GM11168 (cell line): ENCODE data around the gene FILIP1.

Experiments
- in situ Hi-C: fragments of 300-500 bp; cut with MboI; formaldehyde crosslinking; loops from one replicate; pipeline ENCODE4 v1.12.0; 2022; ENCODE audit warnings: low sequenced_read_pairs; ENCODE audit not compliant: unreplicated experiment

FILIP1 gene

GRCh38 chr6:75305573-75305972 is 188.0 kb downstream of the FILIP1 start:
- in situ Hi-C loops, result no loop called here

- in situ Hi-C loops, result no loop called here
These were observed 191.3 kb downstream of the FILIP1 start for GRCh38 chr6:75302280-75302679.

DNA sequence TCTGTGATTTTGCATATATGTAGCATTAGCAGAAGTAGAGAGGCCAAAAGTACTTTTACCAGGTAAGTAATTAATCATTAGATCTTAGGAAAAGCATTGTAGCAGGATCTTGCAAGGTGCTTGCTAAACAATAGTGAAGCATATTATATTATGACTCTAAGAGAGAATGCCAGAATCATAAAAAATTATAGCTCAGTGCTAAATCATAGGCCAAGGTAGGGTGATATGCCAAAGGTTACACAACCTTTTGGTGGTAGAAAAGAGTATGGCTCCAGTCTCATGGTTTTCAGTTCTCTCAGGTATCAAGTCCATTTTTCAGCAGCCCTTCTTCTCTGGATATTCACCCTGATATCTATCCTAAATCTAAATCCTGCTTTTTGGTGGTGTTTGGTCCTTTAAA is 192.1 kb downstream of the FILIP1 start:
- in situ Hi-C loops, result no loop called here

DNA sequence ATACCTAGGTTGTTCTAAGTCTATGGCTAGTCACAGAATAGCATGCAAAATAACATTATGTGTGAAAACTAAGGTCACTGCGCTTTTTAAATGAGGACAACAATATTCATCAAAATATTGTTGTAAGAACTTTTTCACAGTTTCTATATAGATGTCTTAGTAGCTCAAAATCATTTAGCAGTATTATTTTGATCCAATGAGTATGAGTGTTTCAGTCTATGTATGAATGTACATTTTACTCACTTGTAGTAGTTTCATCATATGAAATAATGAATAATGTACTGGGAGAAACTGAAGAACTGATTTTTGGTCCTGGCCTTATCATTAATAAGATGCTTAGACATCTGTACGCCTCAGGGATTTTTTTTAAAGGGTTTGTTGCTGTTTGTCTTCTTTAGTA is 192.5 kb downstream of the FILIP1 start:
- in situ Hi-C loops, result no loop called here

DNA sequence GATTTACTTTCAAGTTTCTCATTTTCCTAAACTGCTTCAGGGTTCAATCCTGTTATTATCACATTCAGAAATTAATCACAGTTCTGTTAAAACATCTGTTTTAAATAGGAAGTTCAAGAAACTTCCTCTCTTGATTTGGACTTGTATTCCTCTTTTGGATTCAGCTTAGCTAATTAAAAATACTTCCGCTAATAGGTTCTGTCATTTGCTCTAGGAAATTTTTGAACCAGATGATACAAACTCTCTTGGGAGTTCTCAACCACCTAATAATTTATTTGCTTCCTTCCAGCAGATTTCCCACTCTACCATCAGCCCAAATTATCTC is 193.1 kb downstream of the FILIP1 start:
- in situ Hi-C loops, result no loop called here

DNA sequence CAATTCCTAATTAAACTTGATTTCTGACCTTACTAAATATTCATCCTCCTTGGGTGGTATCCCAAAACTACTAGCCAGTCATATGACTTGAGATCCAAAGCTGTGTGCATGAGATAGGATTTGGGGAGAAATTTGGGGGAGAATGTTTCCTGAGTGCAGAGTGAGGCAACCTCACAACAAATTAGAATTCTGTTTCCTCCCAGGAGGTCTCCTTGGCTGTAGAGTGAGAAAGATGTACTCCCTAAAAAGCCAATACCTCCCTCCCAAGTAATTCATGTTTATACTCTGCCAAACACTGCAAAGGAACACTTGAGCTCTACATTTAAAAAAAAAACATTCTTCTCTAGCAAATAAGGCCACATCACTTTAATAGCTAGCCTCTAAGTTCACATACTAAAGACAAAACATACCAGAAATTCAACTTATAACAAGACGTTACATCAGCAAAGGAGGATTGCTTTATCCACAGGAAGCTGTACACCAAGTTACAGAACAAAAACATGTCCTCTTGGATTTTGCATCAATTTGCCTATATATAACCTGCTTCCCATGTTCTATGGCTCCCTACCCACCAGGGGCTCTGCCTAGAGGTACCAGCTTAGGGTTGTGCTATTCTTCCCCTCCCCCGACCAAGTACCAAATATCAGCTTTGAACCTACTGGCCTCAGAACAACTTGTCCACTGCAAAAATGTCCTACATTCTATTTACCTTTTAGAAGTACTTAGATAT is 193.6 kb downstream of the FILIP1 start:
- in situ Hi-C loops, result loop anchor here (10.0 kb wide), 1 partner anchor 235 kb away; no protein-coding TSS in a partner anchor

GRCh38 chr6:75296811-75297779 is 196.5 kb downstream of the FILIP1 start:
- in situ Hi-C loops, result loop anchor here (10.0 kb wide), 1 partner anchor 238 kb away; no protein-coding TSS in a partner anchor

DNA sequence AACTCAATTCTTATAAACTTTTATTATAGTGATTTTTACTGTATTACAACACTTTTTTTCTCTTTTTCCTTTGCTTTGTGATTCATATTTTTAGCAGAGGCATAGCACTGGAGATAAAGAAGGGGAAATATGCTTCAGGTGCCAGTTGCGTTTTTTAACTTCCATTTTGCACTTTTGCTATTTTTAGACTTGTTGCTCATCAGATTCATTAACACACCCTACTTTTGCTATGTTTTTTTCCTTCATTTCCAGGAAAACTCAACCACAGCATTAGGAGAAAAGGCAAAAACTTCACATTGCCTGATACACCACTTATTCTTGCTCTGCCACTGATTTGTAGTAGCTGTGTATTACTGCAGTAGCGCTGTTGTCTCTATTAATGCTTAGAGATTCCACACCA is 201.0 kb downstream of the FILIP1 start:
- in situ Hi-C loops, result loop anchor here (10.0 kb wide), 1 partner anchor 242 kb away; no protein-coding TSS in a partner anchor

DNA sequence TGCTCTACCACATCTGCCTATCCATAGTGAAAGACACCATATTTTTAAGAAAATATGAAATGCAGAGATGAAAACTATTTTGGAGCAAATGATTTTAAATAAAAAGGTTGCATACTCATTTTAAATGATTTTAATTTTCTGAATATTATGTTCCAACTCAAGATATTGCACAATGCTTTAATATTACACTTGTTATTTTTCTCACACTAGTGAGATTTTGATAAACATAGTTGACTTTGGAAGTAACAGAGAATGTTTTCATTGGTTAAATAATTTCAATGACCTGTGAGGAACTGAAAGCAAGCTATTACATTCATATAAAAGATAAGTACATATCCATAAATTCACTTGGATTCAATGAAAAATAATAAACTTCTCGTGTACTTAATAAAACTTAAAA is 201.9 kb downstream of the FILIP1 start:
- in situ Hi-C loops, result loop anchor here (10.0 kb wide), 1 partner anchor 243 kb away; no protein-coding TSS in a partner anchor

DNA sequence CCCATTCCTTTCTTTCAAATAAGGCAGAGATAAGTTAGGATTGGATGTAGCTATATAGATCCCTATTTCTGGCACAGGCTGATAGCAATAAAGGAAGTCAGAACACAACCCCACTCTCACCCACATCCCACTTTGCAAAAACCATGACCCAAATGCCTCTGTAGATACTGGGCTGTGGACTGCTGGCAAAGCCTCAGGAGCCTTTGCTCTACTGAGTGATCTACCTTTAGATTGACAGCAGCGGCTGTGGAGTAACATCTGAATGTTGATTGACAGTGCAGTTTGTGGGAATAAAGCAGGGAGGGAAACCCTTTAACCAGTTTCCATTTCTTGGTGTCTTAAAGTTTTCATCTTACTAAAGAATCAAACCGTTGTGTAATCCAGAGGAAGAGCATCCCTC is 202.3 kb downstream of the FILIP1 start:
- in situ Hi-C loops, result loop anchor here (10.0 kb wide), 1 partner anchor 243 kb away; no protein-coding TSS in a partner anchor

GRCh38 chr6:75290136-75290945 is 203.3 kb downstream of the FILIP1 start:
- in situ Hi-C loops, result loop anchor here (10.0 kb wide), 1 partner anchor 244 kb away; no protein-coding TSS in a partner anchor

DNA sequence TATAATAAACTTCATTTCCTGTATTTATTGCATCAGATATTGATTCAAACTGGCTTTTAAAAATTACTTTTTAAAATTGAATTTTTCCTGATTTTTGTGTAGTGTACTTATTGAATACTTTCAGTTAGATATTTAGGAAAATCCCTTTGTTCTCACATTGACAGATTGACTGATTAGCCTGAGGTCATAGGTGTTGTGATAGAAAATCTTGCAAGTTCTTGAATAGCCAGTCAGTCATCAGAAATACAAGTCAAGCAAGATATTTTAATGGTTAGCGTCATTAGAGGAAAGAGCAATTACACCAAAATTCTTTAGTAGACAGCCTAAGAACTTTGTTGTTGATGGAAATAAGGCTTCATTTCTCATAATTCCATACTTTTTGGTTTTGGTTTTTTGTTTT is 205.6 kb downstream of the FILIP1 start:
- in situ Hi-C loops, result no loop called here

- in situ Hi-C loops, result no loop called here
These were observed 206.2 kb downstream of the FILIP1 start for GRCh38 chr6:75287424-75287823.

DNA sequence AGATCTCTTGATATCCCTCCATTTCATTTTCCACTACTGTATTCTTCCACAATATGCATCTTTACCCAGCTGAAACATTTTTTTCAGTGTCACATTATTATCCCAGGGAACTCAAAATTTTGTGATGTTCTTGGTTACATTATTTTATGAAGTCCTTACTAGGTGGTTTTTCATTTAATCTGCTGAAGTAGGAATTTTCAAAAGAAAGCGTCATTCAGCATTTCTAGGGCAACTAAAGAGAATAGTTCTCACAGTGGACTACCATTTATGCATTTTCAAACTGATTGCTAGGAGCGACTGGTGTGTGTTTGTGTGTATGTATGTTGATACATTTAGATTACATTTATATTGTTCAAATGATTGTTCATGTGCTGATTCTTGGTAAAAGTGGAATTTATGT is 206.6 kb downstream of the FILIP1 start:
- in situ Hi-C loops, result no loop called here

GRCh38 chr6:75285283-75285639 is 208.3 kb downstream of the FILIP1 start:
- in situ Hi-C loops, result no loop called here

- in situ Hi-C loops, result no loop called here
These were observed 208.8 kb downstream of the FILIP1 start, which contains the start of gene TMEM30A for GRCh38 chr6:75284632-75285282. Gene TMEM30A (minus strand): TSS chr6:75284792. CDS start chr6:75284638, 154 bp downstream.

GRCh38 chr6:75283907-75284631 is 209.5 kb downstream of the FILIP1 start:
- in situ Hi-C loops, result no loop called here

GRCh38 chr6:75282706-75283105 is 210.9 kb downstream of the FILIP1 start:
- in situ Hi-C loops, result no loop called here

DNA sequence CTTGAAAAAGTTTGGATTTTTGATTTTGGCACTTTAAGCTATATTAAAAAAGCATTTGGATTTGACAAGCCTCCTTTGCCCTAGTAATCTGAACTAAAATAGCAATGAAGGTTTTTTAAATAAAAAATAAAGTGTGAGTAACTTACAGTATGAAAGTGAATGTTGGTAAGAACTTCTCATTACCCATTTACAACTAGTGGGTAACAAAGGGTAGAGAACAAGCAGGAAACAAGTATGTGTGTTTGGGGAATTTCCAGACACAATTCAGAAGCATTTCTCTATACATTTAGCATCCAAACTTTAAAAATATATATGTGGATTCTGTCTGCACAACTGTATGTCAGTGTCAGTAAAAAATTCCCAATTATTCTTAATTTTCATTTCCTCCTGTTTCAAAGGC is 211.9 kb downstream of the FILIP1 start:
- in situ Hi-C loops, result no loop called here
